Activated naive CD8-positive, alpha-beta T cell treated with anti-CD3 and anti-CD28 coated beads, Interleukin-2, amount 50 U/mL, for 16 hours (primary cell): ENCODE results near the gene SEC31A.
"Not testable (repeated sequence)": the region's sequence is repeated elsewhere in the genome, so short reads cannot be mapped to it uniquely, and the experiment has no call there.

Source experiments
- DNase-seq: peaks from one replicate; pipeline ENCODE4 v3.0.0-alpha.2; 2020; ENCODE audit warnings: low read depth, low spot score

The SEC31A gene

DNA sequence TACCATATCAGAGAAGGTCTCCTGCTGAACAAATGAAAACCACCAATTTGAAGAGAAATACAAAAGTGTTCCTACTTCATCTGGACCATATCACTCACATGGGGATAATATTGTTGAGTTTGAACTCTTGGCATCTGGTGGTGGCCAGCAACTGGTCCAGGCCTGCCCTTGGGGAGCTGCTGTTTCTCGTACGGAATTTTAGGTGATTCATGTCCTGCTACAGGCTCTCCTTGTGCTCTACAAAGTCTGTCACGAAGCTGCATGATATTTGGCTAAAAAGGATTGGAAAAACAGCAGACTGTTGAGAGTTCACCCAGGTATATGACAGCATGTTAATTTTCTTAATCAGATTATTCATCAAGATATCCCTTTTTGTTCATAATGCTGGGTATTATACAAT lies 42.2 kb downstream of the SEC31A start:
- DNase-seq, result no peak

- no peak for DNase-seq
These were observed 48.4 kb downstream of the SEC31A start for GRCh38 chr4:82842593-82842992.

DNA sequence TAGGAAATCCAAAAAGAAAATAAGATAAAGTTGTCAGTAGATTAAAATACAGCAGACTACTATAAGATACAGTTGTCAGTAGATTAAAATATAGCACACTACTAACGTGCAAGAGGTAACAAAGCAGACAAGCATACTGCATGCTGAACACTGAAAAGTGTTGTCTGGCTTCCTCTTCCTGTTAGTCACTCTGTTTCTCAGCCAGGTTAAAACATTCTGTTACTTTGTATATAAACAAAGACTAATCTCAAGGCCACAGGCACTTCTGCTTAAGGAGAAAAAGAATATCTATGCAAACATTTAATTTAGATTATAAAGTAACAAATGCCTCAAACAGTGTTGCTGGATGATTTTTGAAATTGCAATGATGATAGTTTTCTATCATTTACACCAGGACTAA lies 51.3 kb downstream of the SEC31A start:
- no peak for DNase-seq

- no peak for DNase-seq
These were observed 57.1 kb downstream of the SEC31A start for GRCh38 chr4:82833696-82834313.

- not testable (repeated sequence) for DNase-seq
These were observed 57.9 kb downstream of the SEC31A start for GRCh38 chr4:82833060-82833459.

GRCh38 chr4:82825425-82825824 lies 65.5 kb downstream of the SEC31A start:
- DNase-seq, result no peak

DNA sequence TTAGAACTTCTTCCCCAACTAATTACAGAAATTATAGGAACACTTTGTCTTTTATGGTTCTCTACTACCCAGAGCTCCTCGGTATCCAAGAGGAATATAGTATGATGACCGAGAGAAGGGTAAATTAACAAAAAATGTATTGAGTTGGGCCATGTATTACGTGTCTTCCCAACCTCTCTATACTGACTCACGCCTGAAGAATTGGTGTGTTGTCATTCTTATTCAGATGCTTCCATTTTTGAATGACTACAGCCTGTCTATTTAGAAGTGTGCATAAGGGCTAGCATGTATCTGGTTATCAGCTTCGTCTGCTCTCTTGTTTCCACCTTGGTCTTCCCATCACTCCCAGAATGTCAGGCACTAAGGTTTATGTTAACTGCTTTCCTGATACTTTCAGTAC lies 67.9 kb downstream of the SEC31A start:
- no peak for DNase-seq

DNA sequence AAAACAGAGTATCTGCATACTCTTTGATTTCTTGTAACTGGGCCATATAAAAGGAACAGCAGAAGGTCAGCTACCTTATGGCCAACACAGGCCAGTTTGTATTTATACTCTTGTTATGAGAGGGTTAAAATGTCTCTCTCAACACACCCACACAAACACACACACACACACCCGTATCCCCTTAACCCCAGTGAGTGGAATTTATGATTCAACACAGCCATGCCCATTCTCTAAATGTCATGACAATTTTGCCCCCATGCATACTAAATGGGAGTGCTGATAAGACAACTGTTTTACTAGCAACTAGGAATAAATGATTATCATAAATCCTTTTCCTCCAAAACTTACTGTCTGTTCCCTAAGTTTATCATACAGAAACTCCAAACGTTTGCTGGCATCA lies 70.3 kb downstream of the SEC31A start:
- no peak for DNase-seq

DNA sequence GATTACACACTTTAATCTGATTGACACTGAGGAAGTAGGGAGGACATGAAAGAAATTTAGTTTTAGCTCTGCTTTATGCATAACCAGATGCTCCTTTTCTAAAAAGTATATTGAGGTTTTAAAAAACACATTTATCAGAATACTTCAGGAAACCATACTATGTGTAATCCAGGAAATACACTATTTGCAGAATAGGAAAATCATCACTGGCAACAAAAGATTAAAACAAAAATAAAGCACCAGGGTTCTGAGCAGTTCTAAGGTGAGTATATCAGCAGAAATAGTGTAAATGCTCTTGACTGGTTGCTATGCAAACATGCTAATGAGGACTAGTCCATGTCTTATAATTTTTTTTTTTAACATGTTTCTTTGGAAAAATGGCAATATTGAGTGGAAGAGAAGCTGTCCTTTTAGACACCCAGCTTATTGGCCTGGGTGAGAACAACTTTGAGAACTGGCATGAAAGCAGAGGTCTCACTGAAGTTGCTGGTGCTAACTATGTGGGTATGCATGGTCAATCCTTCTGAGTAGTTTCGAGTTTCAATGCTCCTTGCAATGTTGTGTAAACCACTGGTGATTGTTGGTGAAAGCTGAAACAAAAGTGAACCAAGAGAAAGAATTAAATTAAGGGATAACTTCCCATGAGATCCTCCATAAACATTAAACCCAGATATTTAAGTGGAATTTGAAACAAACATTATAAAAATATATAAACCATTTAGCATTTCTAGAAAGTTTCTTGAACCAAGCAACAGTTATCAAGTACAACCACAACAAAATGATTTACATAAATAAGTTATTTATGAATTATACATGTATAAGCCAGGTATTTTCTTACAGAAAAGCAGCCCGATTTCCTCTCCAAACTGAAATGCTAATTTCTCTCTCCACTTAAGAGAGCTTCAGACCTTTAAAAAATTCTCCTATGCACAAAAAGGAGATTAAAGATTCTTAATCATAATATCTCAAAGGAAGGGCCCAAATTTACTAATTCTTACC lies 72.0 kb downstream of the SEC31A start:
- no peak for DNase-seq

- not testable (repeated sequence) for DNase-seq
These were observed 74.1 kb downstream of the SEC31A start for GRCh38 chr4:82816874-82817273.

DNA sequence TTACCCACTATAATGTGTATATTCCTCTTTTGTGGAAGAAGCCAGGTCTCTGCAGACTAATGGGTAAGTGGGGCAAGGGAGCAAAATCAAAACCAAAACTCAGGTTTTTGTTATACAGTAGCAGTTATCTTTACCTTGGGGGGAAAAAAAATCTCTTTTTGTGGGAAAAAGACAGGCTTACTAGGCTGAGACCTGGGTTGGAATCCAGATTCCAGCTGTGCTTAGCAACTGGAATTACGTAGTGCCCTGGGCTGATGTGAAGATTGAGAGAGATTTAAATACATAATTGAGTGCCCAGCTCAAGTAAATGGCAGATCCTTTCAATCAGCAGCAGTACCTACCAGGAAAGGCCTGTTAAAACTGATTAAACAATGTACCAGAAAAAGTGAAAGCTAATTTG lies 76.9 kb downstream of the SEC31A start:
- no peak for DNase-seq

DNA sequence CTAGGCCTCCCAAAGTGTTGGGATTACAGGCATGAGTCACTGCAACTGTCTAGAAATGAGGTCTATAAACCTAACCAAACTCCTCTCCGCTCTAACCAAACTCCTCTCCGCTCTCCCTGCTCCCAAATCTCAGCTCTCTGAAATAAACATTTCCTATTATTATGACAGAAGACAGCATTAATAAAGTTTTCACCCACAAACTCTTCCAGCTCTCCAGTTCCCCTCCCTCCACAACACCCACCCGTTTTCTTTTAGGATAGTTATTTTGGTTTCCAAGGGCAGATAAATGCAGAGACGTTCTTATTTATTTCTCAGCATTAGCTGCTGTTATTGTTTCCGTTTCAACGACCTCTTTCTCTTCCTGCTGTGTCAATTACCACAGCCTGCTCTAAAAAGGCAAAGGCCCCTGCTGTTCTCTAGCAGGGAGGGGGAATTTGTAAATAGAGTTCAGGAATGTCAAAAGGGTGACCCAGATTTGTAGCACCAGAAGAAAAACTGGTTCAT lies 79.1 kb downstream of the SEC31A start:
- no peak for DNase-seq

GRCh38 chr4:82811392-82811791 lies 79.6 kb downstream of the SEC31A start:
- DNase-seq, result no peak

- DNase-seq, result no peak
These were observed 80.8 kb downstream of the SEC31A start for GRCh38 chr4:82810176-82810575.

DNA sequence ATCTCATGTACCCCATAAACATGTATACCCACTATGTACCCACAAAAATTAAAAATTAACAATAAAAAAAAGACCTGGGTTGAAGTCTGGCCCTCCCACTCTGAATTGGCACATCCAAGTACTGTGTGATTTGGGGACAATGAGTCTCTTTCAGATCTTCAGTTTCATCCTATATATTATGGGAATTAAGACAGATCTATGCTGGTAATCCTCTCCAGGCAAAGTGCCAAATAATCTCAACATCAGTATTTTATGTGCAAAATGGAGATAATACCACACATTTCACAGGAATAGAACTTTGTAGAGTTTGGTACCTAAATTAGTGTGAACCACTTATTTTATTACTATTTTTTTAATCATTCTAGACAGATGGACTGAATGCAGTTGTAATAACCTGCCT lies 81.3 kb downstream of the SEC31A start:
- no peak for DNase-seq

DNA sequence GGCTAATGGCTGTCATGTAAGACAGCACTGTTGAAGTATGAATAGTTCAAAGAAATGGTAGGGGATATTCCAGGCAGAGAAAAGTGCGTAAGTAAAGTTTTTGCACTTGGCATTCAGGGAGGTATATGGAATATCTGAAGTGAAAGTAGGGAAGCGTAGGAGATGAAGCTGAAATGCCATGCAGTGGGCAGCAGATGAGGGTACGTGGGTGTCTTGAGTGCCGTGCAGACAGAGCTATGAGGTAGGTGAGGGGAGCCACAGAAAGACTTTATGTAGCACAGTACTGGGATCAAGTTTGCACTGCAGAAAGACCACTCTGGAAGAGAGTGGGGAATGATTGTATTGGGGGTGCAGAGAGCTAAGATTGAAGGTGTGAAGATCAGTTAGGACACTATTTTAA lies 87.2 kb downstream of the SEC31A start:
- no peak for DNase-seq

DNA sequence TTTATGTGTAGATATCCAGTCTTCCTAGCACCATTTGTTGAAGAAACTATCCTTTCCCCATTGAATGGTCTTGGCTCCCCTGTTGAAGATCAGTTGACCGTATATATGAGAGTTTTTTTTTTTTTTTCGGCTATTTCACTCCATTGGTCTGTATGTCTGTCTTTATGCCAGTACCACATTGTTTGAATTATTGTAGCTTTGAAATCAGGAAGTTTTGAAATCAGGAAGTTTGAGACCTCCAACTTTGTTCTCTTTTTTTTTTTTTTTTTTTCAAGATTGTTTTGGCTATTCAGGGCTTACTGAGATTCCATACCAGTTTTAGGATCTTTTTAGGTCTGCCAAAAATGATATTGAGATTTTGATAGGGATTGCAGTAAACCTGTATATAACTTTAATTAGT lies 88.0 kb downstream of the SEC31A start:
- DNase-seq, result no peak

GRCh38 chr4:82801910-82802521 lies 88.9 kb downstream of the SEC31A start:
- no peak for DNase-seq

DNA sequence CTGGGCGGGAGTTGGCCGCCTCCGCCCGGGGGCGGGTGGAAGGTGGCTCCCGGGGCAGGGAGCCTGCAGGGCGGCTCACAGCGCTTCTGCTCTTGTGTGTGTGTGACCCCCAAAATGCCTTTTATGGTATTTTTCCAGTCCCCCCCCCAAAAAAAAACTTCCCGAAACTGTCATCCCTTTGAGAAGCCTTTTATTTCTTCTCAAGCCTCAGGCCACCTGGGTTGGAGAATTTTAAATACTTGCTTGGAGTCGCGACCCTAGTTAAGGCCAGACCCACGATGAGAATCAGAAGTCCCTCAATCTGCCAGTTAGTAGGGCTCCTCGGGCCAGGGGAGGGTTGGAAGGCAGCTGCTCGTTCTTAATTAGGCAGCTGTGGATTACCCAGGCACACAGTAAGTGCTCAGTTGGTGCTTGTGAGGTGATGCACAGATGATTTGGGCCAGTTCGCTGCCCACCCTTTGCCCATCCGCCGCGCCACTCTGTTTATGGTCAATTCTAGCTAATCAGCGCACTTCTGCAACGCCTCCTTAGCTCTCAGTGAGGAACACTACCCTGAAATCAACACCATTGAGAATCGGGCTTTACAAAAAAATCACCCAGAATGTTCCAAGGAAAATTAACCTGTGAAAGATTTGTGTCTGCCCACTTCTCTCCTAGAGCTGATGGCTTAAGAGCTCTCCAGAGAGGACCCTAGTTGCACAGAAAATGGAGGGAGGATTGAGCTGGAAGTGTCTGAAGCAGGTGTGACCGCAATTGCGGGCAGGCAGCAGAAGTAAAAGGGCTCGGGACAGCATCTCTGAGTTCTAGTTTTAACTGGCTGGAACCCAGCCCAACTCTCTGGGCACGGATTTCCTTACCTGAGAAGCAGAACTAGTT lies 91.7 kb downstream of the SEC31A start:
- no peak for DNase-seq

GRCh38 chr4:82798168-82799005 lies 92.6 kb downstream of the SEC31A start, which contains the start of gene SCD5:
SCD5 (minus strand) TSS chr4:82798796; CDS start chr4:82798537, 259 bp downstream.
- DNase-seq, result no peak
